ENCODE data around the gene SUPT3H.
"Not testable (repeated sequence)": the region's sequence is repeated elsewhere in the genome, so short reads cannot be mapped to it uniquely, and the experiment has no call there.

SUPT3H gene

DNA sequence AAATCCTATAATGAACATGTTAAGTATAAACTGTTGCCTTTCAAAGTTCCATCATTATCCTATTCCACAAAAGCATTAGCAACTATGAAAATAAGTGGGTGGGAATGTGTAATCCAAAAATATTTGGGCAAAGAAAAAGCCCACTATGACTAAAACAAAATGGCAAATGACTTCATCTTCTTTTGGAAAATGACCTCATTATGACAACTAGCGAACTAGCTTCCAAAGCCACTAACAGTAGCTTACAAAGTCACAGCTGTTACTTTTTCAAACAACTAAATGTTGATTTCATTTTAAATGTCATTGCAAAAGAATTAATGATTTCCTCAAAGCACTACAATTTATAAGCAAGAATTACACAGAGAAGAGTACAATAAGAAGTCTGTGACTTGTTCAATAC, 99.4 kb downstream of the SUPT3H start:
- no peak for ATAC-seq
- Mint-ChIP-seq H3K36me3 (ENCODE audit: low read depth) (peaks cover 31% of the 10 kb centered on the region), H3K4me3 (no peak overlapping the region), H3K27ac (no peak overlapping the region), H3K4me1 (no peaks in the 10 kb centered on the region), H3K27me3 (no peaks in the 10 kb centered on the region), H3K9me3 (peaks cover 12% of the 10 kb centered on the region)
- no peak for DNase-seq

DNA sequence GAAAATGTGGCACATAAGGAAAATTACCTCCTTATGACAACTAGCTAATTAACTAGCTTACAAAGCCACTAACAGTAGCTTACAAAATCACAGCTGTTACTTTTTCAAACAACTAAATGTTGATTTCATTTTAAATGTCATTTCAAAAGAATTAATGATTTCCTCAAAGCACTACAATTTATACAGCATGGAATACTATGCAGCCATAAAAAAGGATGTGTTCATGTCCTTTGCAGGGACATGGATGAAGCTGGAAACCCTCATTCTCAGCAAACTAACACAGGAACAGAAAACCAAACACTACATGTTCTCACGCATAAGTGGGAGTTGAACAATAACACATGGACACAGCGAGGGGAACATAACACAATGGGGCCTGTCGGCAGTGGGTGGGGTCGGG, 100.0 kb downstream of the SUPT3H start:
- Mint-ChIP-seq H3K36me3 (ENCODE audit: low read depth) (peaks cover 31% of the 10 kb centered on the region), H3K9me3 (peaks cover 19% of the 10 kb centered on the region)
- DNase-seq, H3K4me1 Mint-ChIP-seq, H3K27me3 Mint-ChIP-seq, H3K27ac Mint-ChIP-seq, ATAC-seq, H3K4me3 Mint-ChIP-seq: not testable (repeated sequence)

DNA sequence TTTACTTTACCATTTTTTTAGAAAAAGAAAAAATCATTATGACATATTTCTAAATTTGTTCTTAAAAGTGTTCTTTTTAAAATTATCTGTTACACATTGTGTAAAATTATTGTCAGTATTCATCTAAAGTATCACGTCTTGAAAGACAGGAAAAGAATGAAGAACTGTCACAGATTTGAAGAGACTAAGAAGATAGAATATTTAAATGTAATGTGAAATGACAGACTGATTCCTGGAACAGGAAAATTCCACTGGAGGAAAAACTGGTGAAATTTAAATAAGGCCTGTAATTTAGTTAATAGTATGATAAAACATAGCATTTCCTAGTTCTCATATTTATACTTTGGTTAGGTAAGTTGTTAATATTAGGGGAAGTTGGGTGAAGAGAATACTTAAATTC, 102.4 kb downstream of the SUPT3H start:
- Mint-ChIP-seq H3K36me3 (ENCODE audit: low read depth) (peaks cover 29% of the 10 kb centered on the region), H3K4me1 (peaks cover 5% of the 10 kb centered on the region), H3K9me3 (peaks cover 36% of the 10 kb centered on the region), H3K27me3 (no peaks in the 10 kb centered on the region), H3K27ac (no peak overlapping the region), H3K4me3 (no peak overlapping the region)
- ATAC-seq (no peak), DNase-seq (no peak)

DNA sequence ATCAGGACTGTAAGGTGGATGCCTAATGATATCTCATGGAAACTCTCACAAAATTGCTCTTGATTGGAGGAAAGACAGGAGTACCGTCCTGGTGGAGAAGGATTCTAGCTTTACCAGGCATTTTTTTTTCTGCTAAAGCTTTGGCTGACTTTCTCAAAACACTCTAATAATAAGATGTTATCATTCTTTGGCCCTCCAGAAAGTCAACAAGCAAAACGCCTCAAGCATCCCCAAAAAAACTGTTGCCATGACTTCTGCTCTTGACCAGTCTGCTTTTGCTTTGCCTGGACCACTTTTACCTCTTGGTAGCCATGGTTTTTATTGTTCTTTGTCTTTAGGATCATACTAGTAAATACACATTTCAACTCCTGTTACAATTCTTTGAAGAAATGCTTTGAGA, 105.1 kb downstream of the SUPT3H start:
- DNase-seq (no peak), ATAC-seq (no peak)
- peaks cover 5% of the 10 kb centered on the region for H3K4me1 Mint-ChIP-seq

GRCh38 chr6:45265246-45265645, 112.5 kb downstream of the SUPT3H start:
- peaks cover 4% of the 10 kb centered on the region for H3K36me3 Mint-ChIP-seq (ENCODE audit: low read depth)

More for the DNA sequence above, 105.1 kb downstream of the SUPT3H start:
- no peak overlapping the region for H3K27ac Mint-ChIP-seq
- H3K9me3 Mint-ChIP-seq = peaks cover 25% of the 10 kb centered on the region
- no peaks in the 10 kb centered on the region for H3K27me3 Mint-ChIP-seq
- H3K36me3 Mint-ChIP-seq (ENCODE audit: low read depth) = peaks cover 20% of the 10 kb centered on the region
- H3K4me3 Mint-ChIP-seq = no peak overlapping the region

GRCh38 chr6:45260696-45261095, 117.0 kb downstream of the SUPT3H start:
- no peaks in the 10 kb centered on the region for H3K27me3 Mint-ChIP-seq
- no peak overlapping the region for H3K4me3 Mint-ChIP-seq
- H3K9me3 Mint-ChIP-seq = peaks cover 7% of the 10 kb centered on the region
- no peak overlapping the region for H3K27ac Mint-ChIP-seq
- DNase-seq (no peak), ATAC-seq (no peak)
- H3K4me1 Mint-ChIP-seq = no peaks in the 10 kb centered on the region
- H3K36me3 Mint-ChIP-seq (ENCODE audit: low read depth) = peaks cover 4% of the 10 kb centered on the region

More at GRCh38 chr6:45265246-45265645, 112.5 kb downstream of the SUPT3H start:
- ATAC-seq (no peak), DNase-seq (no peak)
- Mint-ChIP-seq H3K9me3 (peaks cover under 1% of the 10 kb centered on the region), H3K27ac (no peak overlapping the region), H3K27me3 (no peaks in the 10 kb centered on the region), H3K4me3 (no peak overlapping the region), H3K4me1 (no peaks in the 10 kb centered on the region)

- H3K36me3 Mint-ChIP-seq (ENCODE audit: low read depth) = peaks cover 4% of the 10 kb centered on the region
- H3K27me3 Mint-ChIP-seq = no peaks in the 10 kb centered on the region
- DNase-seq = no peak
Measured at GRCh38 chr6:45256697-45257695, 120.7 kb downstream of the SUPT3H start.

DNA sequence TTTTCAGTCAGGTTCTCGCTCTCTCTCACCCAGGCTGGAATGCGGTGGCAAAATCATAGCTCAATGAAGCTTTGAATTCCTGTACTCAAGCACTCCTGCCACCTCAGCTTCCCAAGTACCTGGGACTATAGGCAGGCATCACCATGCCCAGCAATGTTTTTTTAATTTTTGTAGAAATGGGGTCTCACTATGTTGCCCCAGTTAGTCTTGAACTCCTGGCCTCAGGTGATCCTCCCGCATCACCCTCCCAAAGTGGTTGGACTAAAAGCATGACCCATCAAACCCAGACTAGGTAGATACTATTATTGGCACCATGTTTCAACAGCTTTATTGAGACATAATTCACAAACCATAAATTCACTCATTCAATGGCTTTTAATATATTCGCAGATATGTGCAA, 122.3 kb downstream of the SUPT3H start:
- H3K27me3 Mint-ChIP-seq = no peaks in the 10 kb centered on the region
- DNase-seq (no peak), ATAC-seq (no peak)
- H3K4me1 Mint-ChIP-seq = peaks cover 1% of the 10 kb centered on the region
- H3K4me3 Mint-ChIP-seq = no peak overlapping the region
- no peaks in the 10 kb centered on the region for H3K36me3 Mint-ChIP-seq (ENCODE audit: low read depth)
- peaks cover 7% of the 10 kb centered on the region for H3K9me3 Mint-ChIP-seq
- no peak overlapping the region for H3K27ac Mint-ChIP-seq

More at GRCh38 chr6:45256697-45257695, 120.7 kb downstream of the SUPT3H start:
- Mint-ChIP-seq H3K4me3 (no peak overlapping the region), H3K4me1 (no peaks in the 10 kb centered on the region), H3K9me3 (peaks cover 7% of the 10 kb centered on the region), H3K27ac (no peak overlapping the region)
- no peak for ATAC-seq

- no peak overlapping the region for H3K4me3 Mint-ChIP-seq
- no peaks in the 10 kb centered on the region for H3K36me3 Mint-ChIP-seq (ENCODE audit: low read depth)
- H3K27ac Mint-ChIP-seq = no peak overlapping the region
- H3K27me3 Mint-ChIP-seq = no peaks in the 10 kb centered on the region
- ATAC-seq (no peak), DNase-seq (no peak)
- peaks cover 4% of the 10 kb centered on the region for H3K4me1 Mint-ChIP-seq
- peaks cover 7% of the 10 kb centered on the region for H3K9me3 Mint-ChIP-seq
Measured at GRCh38 chr6:45254253-45254652, 123.5 kb downstream of the SUPT3H start.

GRCh38 chr6:45253453-45253852, 124.3 kb downstream of the SUPT3H start:
- DNase-seq (no peak), ATAC-seq (no peak)
- Mint-ChIP-seq H3K27me3 (no peaks in the 10 kb centered on the region), H3K4me1 (peaks cover 4% of the 10 kb centered on the region), H3K27ac (no peak overlapping the region), H3K36me3 (ENCODE audit: low read depth) (no peaks in the 10 kb centered on the region), H3K9me3 (peaks cover 7% of the 10 kb centered on the region), H3K4me3 (no peak overlapping the region)

GRCh38 chr6:45231660-45232059, 146.1 kb downstream of the SUPT3H start:
- Mint-ChIP-seq H3K9me3 (peaks cover 30% of the 10 kb centered on the region), H3K4me3 (no peak overlapping the region), H3K36me3 (ENCODE audit: low read depth) (peaks cover 27% of the 10 kb centered on the region), H3K27ac (no peak overlapping the region), H3K4me1 (no peaks in the 10 kb centered on the region), H3K27me3 (no peaks in the 10 kb centered on the region)
- ATAC-seq (no peak), DNase-seq (no peak)

DNA sequence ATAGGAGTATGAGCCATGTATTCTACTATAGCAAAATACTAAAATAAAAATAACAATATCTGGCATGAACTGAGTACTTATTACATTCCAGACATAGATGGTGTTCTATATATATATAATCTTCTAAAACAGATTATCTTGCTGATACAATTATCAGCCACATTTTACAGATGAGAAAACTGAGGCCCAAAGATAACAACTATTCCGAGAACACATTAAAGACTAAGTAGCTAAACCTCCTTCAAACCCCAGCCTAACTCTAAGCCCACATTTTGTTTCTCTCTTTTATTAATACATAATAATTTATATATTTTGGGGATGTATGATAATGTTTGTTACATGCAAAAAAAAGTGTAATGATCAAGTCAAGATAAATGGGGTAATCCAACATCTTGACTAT, 148.3 kb downstream of the SUPT3H start:
- DNase-seq (no peak), ATAC-seq (no peak)
- Mint-ChIP-seq H3K4me3 (no peak overlapping the region), H3K27me3 (no peaks in the 10 kb centered on the region), H3K4me1 (no peaks in the 10 kb centered on the region), H3K36me3 (ENCODE audit: low read depth) (peaks cover 27% of the 10 kb centered on the region), H3K9me3 (peaks cover 30% of the 10 kb centered on the region), H3K27ac (no peak overlapping the region)

DNA sequence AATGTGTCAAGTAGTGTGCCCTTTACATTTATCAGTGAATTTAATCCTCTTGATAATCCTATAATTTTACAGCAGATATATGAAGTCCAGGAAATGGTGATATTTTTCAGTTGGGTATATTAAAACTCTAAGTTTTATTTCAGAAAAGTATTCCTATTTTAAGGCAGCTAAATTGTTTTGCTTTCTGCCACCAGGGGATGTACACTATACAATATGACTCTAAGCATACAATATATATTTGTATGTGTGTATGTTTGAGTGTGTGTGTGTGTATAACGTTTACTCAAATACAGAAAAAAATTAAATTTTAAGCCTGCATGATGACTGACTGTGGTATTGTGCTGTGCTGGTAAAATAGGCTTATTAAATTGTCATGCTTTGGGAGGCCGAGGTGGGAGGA, 151.7 kb downstream of the SUPT3H start:
- ATAC-seq (no peak), DNase-seq (no peak)
- Mint-ChIP-seq H3K27me3 (no peaks in the 10 kb centered on the region), H3K36me3 (ENCODE audit: low read depth) (peaks cover 2% of the 10 kb centered on the region), H3K4me1 (peaks cover 3% of the 10 kb centered on the region), H3K27ac (no peak overlapping the region), H3K9me3 (peaks cover 7% of the 10 kb centered on the region), H3K4me3 (no peak overlapping the region)

DNA sequence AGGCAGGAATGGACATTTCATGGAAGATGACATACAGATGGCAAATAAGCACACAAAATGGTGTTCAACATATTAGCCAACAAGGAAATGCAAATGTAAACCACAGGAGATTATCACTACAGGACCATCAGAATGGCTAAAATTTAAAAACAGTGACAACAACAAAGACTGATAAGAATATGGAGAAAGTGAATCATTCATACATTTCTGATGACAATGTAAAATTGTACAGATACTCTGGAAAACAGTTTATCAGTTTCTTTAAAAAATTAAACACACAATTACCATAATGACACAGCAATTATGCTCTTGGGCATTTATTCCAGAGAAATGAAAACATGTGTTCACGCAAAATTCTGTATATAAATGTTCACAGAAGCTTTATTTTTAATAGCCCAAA, 155.4 kb downstream of the SUPT3H start:
- DNase-seq (no peak), ATAC-seq (no peak)
- Mint-ChIP-seq H3K36me3 (ENCODE audit: low read depth) (peaks cover 14% of the 10 kb centered on the region), H3K27ac (no peak overlapping the region), H3K9me3 (peaks cover 24% of the 10 kb centered on the region), H3K27me3 (no peaks in the 10 kb centered on the region), H3K4me3 (no peak overlapping the region), H3K4me1 (peaks cover 3% of the 10 kb centered on the region)

DNA sequence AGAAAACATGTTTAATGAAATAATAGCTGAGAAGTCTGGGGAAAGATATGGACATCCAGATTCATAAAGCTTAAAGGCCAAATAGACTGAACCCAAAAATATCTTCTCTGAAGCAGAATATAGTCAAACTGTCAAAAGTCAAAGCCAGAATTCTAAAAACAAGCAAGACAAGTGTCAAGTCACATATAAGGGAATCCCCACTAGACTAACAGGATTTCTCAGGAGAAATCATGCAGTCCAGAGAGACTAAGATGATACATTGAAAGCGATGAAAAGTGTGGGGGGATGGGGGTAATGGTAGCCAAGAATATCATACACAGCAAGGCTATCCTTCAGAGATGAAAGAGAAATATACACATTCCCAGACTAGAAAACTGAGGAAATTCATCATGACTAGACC, 162.0 kb downstream of the SUPT3H start:
- no peaks in the 10 kb centered on the region for H3K27me3 Mint-ChIP-seq
- peaks cover 23% of the 10 kb centered on the region for H3K36me3 Mint-ChIP-seq (ENCODE audit: low read depth)
- ATAC-seq (no peak), DNase-seq (no peak)
- H3K27ac Mint-ChIP-seq = no peak overlapping the region
- H3K4me1 Mint-ChIP-seq = peaks cover 19% of the 10 kb centered on the region
- no peak overlapping the region for H3K4me3 Mint-ChIP-seq
- peaks cover 47% of the 10 kb centered on the region for H3K9me3 Mint-ChIP-seq

All from activated naive CD8-positive, alpha-beta T cell treated with anti-CD3 and anti-CD28 coated beads, Interleukin-2, amount 50 U/mL, for 24 hours (primary cell).